ENCODE data around the gene PAQR9. TPM values are rescaled to one million over a fixed set of nuclear protein-coding genes. Genes with fewer than 3 reads are reported as not detected.
A peak's percentile ranks its signal among the peaks of the same experiment; 100 is the strongest.

Gene PAQR9
- total and polyA plus RNA-seq, 2 of the 13 experiments (the other 11 are each of a cell fraction or from before 2014, with no cell fraction given), result 3.7 to 10.3 TPM

- no peak for TF ChIP-seq FOXP4 (CRISPR knock-in tag; IDR thresholded peaks at IDR 0.05)
- TF ChIP-seq, protein P1, sequence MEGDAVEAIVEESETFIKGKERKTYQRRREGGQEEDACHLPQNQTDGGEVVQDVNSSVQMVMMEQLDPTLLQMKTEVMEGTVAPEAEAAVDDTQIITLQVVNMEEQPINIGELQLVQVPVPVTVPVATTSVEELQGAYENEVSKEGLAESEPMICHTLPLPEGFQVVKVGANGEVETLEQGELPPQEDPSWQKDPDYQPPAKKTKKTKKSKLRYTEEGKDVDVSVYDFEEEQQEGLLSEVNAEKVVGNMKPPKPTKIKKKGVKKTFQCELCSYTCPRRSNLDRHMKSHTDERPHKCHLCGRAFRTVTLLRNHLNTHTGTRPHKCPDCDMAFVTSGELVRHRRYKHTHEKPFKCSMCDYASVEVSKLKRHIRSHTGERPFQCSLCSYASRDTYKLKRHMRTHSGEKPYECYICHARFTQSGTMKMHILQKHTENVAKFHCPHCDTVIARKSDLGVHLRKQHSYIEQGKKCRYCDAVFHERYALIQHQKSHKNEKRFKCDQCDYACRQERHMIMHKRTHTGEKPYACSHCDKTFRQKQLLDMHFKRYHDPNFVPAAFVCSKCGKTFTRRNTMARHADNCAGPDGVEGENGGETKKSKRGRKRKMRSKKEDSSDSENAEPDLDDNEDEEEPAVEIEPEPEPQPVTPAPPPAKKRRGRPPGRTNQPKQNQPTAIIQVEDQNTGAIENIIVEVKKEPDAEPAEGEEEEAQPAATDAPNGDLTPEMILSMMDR (CRISPR knock-in tag; IDR thresholded peaks at IDR 0.05), result peak; percentile 60
- no peak for TF ChIP-seq ZNF275 (CRISPR knock-in tag; IDR thresholded peaks at IDR 0.05; ENCODE audit: borderline replicate concordance)
- TF ChIP-seq ZC3H4 (CRISPR knock-in tag; IDR thresholded peaks at IDR 0.05; ENCODE audit: borderline replicate concordance), result no peak
These were observed 23.7 kb upstream of the PAQR9 start (continued) for GRCh38 chr3:142987080-142987700.

- no peak overlapping the region for H3K9ac ChIP-seq (ENCODE audit: insufficient read depth, low read depth, low read length)
- ATAC-seq (peak; percentile 64), FAIRE-seq (no peak), DNase-seq (ENCODE audit: low spot score) (no peak)
- no peak overlapping the region for H3K4me3 ChIP-seq (replicated peaks in 1 of 3; ENCODE audit: insufficient read depth in 1 of 3, low read depth in 2 of 3, low read length in 3 of 3)
- ChIA-PET POLR2A (interaction anchor here (2.3 kb wide), 1 partner anchor 43 kb away, joined by 6 read pairs; no protein-coding TSS in a partner anchor), CTCF (ENCODE audit: low intra/inter-chr PET ratio, low total read pairs) (interaction anchor here (1.2 kb wide), 1 partner anchor 156 kb away, joined by 3 read pairs; no protein-coding TSS in a partner anchor)
- H3K4me2 ChIP-seq (ENCODE audit: low read depth, low read length), result peak overlapping the region; percentile 39; the same call in 1 of the 2 replicates
- H3K9me3 ChIP-seq (ENCODE audit: low read length), result no peaks in the 10 kb centered on the region
- no peaks in the 10 kb centered on the region for H4K20me1 ChIP-seq (ENCODE audit: insufficient read depth, low read length)
- in situ Hi-C loops (cut with HindIII; ENCODE audit: extremely low pct_ligation_motif_present, low pct_unique_long_range_greater_than_20kb), result loop anchor here (5.0 kb wide), 1 partner anchor 57 kb away; no protein-coding TSS in a partner anchor
- H2AFZ ChIP-seq (ENCODE audit: low read length), result no peak overlapping the region
- peaks cover 50% of the 10 kb centered on the region for H3K4me1 ChIP-seq (ENCODE audit: insufficient read depth, low read length)
- no peaks in the 10 kb centered on the region for H3K79me2 ChIP-seq (ENCODE audit: insufficient read depth, low read length)
- intact Hi-C loops (cut with micrococcal nuclease; ENCODE audit: unreplicated experiment), result no loop called here
- no peak overlapping the region for H3K27ac ChIP-seq (ENCODE audit: extremely low read length, insufficient read depth, low read length)
- H3K36me3 ChIP-seq (replicated peaks in 1 of 2; ENCODE audit: control insufficient read depth in 1 of 2, insufficient read depth in 2 of 2, low read length in 2 of 2), result no peaks in the 10 kb centered on the region
- no peaks in the 10 kb centered on the region for H3K27me3 ChIP-seq (ENCODE audit: control insufficient read depth in 1 of 2, insufficient read depth in 2 of 2, low read length in 2 of 2)
- BruUV-seq (replicated peaks), result no TSS peak
- 37% methylated on average over 3 of the region's 3 CpGs for WGBS (ENCODE audit: low lambda C conversion rate)
- TF ChIP-seq ZMYM4 (CRISPR knock-in tag; IDR thresholded peaks at IDR 0.05) (peak; percentile 32; the same call in 1 of the 2 replicates), GATAD2A (CRISPR knock-in tag; IDR thresholded peaks at IDR 0.05) (0 out of 2 replicates have a peak, but pooled peaks have one; percentile 17), ZNF432 (CRISPR knock-in tag; IDR thresholded peaks at IDR 0.05; ENCODE audit: borderline replicate concordance) (no peak), EHMT2 (IDR thresholded peaks at IDR 0.05; ENCODE audit: borderline replicate concordance, low read depth, low read length) (no peak), ZNF678 (CRISPR knock-in tag; IDR thresholded peaks at IDR 0.05) (no peak)
- TF ChIP-seq, protein P2, sequence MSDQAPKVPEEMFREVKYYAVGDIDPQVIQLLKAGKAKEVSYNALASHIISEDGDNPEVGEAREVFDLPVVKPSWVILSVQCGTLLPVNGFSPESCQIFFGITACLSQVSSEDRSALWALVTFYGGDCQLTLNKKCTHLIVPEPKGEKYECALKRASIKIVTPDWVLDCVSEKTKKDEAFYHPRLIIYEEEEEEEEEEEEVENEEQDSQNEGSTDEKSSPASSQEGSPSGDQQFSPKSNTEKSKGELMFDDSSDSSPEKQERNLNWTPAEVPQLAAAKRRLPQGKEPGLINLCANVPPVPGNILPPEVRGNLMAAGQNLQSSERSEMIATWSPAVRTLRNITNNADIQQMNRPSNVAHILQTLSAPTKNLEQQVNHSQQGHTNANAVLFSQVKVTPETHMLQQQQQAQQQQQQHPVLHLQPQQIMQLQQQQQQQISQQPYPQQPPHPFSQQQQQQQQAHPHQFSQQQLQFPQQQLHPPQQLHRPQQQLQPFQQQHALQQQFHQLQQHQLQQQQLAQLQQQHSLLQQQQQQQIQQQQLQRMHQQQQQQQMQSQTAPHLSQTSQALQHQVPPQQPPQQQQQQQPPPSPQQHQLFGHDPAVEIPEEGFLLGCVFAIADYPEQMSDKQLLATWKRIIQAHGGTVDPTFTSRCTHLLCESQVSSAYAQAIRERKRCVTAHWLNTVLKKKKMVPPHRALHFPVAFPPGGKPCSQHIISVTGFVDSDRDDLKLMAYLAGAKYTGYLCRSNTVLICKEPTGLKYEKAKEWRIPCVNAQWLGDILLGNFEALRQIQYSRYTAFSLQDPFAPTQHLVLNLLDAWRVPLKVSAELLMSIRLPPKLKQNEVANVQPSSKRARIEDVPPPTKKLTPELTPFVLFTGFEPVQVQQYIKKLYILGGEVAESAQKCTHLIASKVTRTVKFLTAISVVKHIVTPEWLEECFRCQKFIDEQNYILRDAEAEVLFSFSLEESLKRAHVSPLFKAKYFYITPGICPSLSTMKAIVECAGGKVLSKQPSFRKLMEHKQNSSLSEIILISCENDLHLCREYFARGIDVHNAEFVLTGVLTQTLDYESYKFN (CRISPR knock-in tag; conservative IDR thresholded peaks at IDR 0.05), result peak; percentile 28
- TF ChIP-seq, protein P3, sequence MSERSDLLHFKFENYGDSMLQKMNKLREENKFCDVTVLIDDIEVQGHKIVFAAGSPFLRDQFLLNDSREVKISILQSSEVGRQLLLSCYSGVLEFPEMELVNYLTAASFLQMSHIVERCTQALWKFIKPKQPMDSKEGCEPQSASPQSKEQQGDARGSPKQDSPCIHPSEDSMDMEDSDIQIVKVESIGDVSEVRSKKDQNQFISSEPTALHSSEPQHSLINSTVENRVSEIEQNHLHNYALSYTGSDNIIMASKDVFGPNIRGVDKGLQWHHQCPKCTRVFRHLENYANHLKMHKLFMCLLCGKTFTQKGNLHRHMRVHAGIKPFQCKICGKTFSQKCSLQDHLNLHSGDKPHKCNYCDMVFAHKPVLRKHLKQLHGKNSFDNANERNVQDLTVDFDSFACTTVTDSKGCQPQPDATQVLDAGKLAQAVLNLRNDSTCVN (CRISPR knock-in tag; IDR thresholded peaks at IDR 0.05; ENCODE audit: borderline replicate concordance), result 0 out of 2 replicates have a peak, but pooled peaks have one; percentile 47
These were observed 20.8 kb upstream of the PAQR9 start for GRCh38 chr3:142984255-142984654.
